ENCODE data around the gene AANAT. TPM values are rescaled to one million over a fixed set of nuclear protein-coding genes. Genes with fewer than 3 reads are reported as not detected.

AANAT gene
- under 1 TPM in 6 of 12 donors, not detected in 6; 0.33 to 0.66 (median 0.46) TPM for polyA plus RNA-seq (ENCODE audit: insufficient read length in 12 of 12)
- long read RNA-seq, donor 1, result 0 reads
- long read RNA-seq, donor 2, result 0 reads
- long read RNA-seq, donor 3, partial matches to known transcripts, result 8 of 8 reads
- long read RNA-seq, donor 3, other reads (novel, unspliced or antisense), result 0 of 8 reads
- long read RNA-seq, donor 4, partial matches to known transcripts, result 0 of 1 reads
- long read RNA-seq, donor 4, other reads (novel, unspliced or antisense), result 0 of 1 reads
- long read RNA-seq, donor 5, partial matches to known transcripts, result 0 of 1 reads
- long read RNA-seq, donor 5, other reads (novel, unspliced or antisense), result 0 of 1 reads
- long read RNA-seq, donor 6, result 0 reads
- long read RNA-seq, donor 7, result 0 reads
- long read RNA-seq, donor 8, partial matches to known transcripts, result 0 of 16 reads
- long read RNA-seq, donor 8, other reads (novel, unspliced or antisense), result 16 of 16 reads
- long read RNA-seq, donor 9, result 0 reads
- long read RNA-seq, donor 10, result 0 reads
- long read RNA-seq, donor 11, result 0 reads

GRCh38 chr17:76467366-76467765 is at the start of gene AANAT:
AANAT (plus strand) TSS chr17:76467603; CDS start chr17:76468747, 1,144 bp downstream.
- no peak for DNase-seq

GRCh38 chr17:76419576-76420260 is 47.7 kb upstream of the AANAT start:
- DNase-seq, result no peak

- no peak for DNase-seq
These were observed 46.9 kb upstream of the AANAT start for GRCh38 chr17:76420356-76421043.

- no peak for DNase-seq
These were observed 46.4 kb upstream of the AANAT start for GRCh38 chr17:76421044-76421407.

GRCh38 chr17:76422406-76422805 is 45.0 kb upstream of the AANAT start:
- DNase-seq, result no peak

GRCh38 chr17:76422860-76423259 is 44.5 kb upstream of the AANAT start:
- DNase-seq, result no peak

- DNase-seq, result no peak
These were observed 40.5 kb upstream of the AANAT start for GRCh38 chr17:76426853-76427252.

- DNase-seq, result no peak
These were observed 39.7 kb upstream of the AANAT start for GRCh38 chr17:76427501-76428231.

GRCh38 chr17:76428511-76428910 is 38.9 kb upstream of the AANAT start:
- no peak for DNase-seq

GRCh38 chr17:76431509-76431908 is 35.9 kb upstream of the AANAT start:
- no peak for DNase-seq

- DNase-seq, result no peak
These were observed 35.4 kb upstream of the AANAT start for GRCh38 chr17:76432004-76432403.

- DNase-seq, result no peak
These were observed 34.6 kb upstream of the AANAT start for GRCh38 chr17:76432712-76433336.

- no peak for DNase-seq
These were observed 33.7 kb upstream of the AANAT start for GRCh38 chr17:76433693-76434092.

GRCh38 chr17:76434870-76435269 is 32.5 kb upstream of the AANAT start:
- DNase-seq, result no peak

- DNase-seq, result no peak
These were observed 31.7 kb upstream of the AANAT start for GRCh38 chr17:76435751-76436150.

GRCh38 chr17:76437467-76438402 is 29.7 kb upstream of the AANAT start:
- DNase-seq, result no peak

GRCh38 chr17:76438906-76439305 is 28.5 kb upstream of the AANAT start:
- DNase-seq, result no peak

GRCh38 chr17:76439314-76439928 is 28.0 kb upstream of the AANAT start:
- DNase-seq, result no peak

- no peak for DNase-seq
These were observed 26.5 kb upstream of the AANAT start for GRCh38 chr17:76440751-76441362.

Data from muscle of arm (tissue), 14 donors.